SK-N-SH (cell line): ENCODE measurements around the gene HEXD. TPM values are rescaled to one million over a fixed set of nuclear protein-coding genes. Genes with fewer than 3 reads are reported as not detected.

Experiments used
- CTCF ChIA-PET: fragments of 300-600, 350-600 bp; formaldehyde crosslinking; extraction: SDS; loops from one replicate; lab custom pipeline; 2021; lab: Yijun Ruan, JAX
- POLR2A ChIA-PET: fragments of 350-600 bp; sonication (Branson Sonifier 250); formaldehyde crosslinking; extraction: SDS; loops from one replicate; lab custom pipeline; 2020; ENCODE audit warnings: antibody characterized with exemption, inconsistent platforms; lab: Yijun Ruan, JAX
- DNase-seq: peaks from one replicate; pipeline ENCODE4 v3.0.0; 2012
- H2AFZ ChIP-seq: fragments of 200-600 bp; sonication (generic); 2 replicates; pipeline ENCODE4 v1.8.1; 2016; ENCODE audit warnings: antibody characterized with exemption, mild to moderate bottlenecking, low read depth
- H3F3A ChIP-seq: fragments of 200-600 bp; sonication (generic); replicated peaks from 2 replicates; pipeline ENCODE3; 2016; ENCODE audit warnings: antibody characterized with exemption, mild to moderate bottlenecking; ENCODE audit not compliant: insufficient read depth
- H3K27ac ChIP-seq, 2 experiments: fragments of 200-500 bp in 1 of 2; fragments of 200-600 bp in 1 of 2; sonication (Bioruptor generic) in 1 of 2; sonication (generic), shearing (Covaris generic) in 1 of 2; 2 replicates each; pipeline versions ENCODE4 v1.5.1 to v1.6.1; 2014 to 2016; ENCODE audit warnings: low read depth in 2 of 2, inconsistent platforms in 1 of 2, low read length in 1 of 2, mild to moderate bottlenecking in 1 of 2, mixed read lengths in 1 of 2
- H3K27me3 ChIP-seq: fragments of 200-600 bp; sonication (generic), shearing (Covaris generic); 2 replicates; pipeline ENCODE4 v1.6.1; 2016; ENCODE audit warnings: mixed run types; ENCODE audit not compliant: insufficient read depth
- H3K36me3 ChIP-seq, 2 experiments: fragments of 200-500 bp in 1 of 2; fragments of 200-600 bp in 1 of 2; sonication (Bioruptor generic) in 1 of 2; sonication (generic) in 1 of 2; replicated peaks in 1 of 2; 2 replicates each; pipeline versions ENCODE3 to v1.5.1; 2014 to 2016; ENCODE audit warnings: low read length in 1 of 2, mild to moderate bottlenecking in 1 of 2; ENCODE audit not compliant: insufficient read depth in 2 of 2, control insufficient read depth in 1 of 2
- H3K4me1 ChIP-seq, 2 experiments: fragments of 200-500 bp in 1 of 2; fragments of 200-600 bp in 1 of 2; sonication (Bioruptor generic) in 1 of 2; sonication (generic), shearing (Covaris generic) in 1 of 2; 2 replicates each; pipeline versions ENCODE4 v1.5.1 to v1.6.1; 2014 to 2016; ENCODE audit warnings: low read depth in 1 of 2, low read length in 1 of 2, mixed run types in 1 of 2; ENCODE audit not compliant: insufficient read depth in 2 of 2, control insufficient read depth in 1 of 2
- H3K4me2 ChIP-seq: fragments of 200-600 bp; sonication (generic), shearing (Covaris generic); 2 replicates; pipeline ENCODE4 v1.6.1; 2017; ENCODE audit warnings: mixed run types
- H3K4me3 ChIP-seq, 2 experiments: fragments of 200-500 bp in 1 of 2; fragments of 200-600 bp in 1 of 2; sonication (Bioruptor generic) in 1 of 2; sonication (generic), shearing (Covaris generic) in 1 of 2; 2 replicates each; pipeline versions ENCODE4 v1.5.1 to v1.8.1; 2014 to 2016; ENCODE audit warnings: low read depth in 2 of 2, inconsistent platforms in 1 of 2, low read length in 1 of 2, mild to moderate bottlenecking in 1 of 2, mixed read lengths in 1 of 2, moderate library complexity in 1 of 2
- H3K79me2 ChIP-seq: fragments of 200-600 bp; sonication (generic); 2 replicates; pipeline ENCODE4 v1.8.1; 2017; ENCODE audit warnings: mild to moderate bottlenecking; ENCODE audit not compliant: insufficient read depth
- H3K9ac ChIP-seq: fragments of 200-600 bp; sonication (generic); 2 replicates; pipeline ENCODE4 v1.6.1; 2017; ENCODE audit warnings: mixed run types
- H3K9me2 ChIP-seq: fragments of 200-600 bp; sonication (generic); 2 replicates; pipeline ENCODE4 v1.6.1; 2017; ENCODE audit warnings: mixed run types
- H3K9me3 ChIP-seq: fragments of 200-600 bp; sonication (generic); 2 replicates; pipeline ENCODE4 v1.6.1; 2017; ENCODE audit warnings: mixed run types, mild to moderate bottlenecking, moderate library complexity
- H4K20me1 ChIP-seq: fragments of 200-600 bp; sonication (generic); 2 replicates; pipeline ENCODE4 v1.6.1; 2017; ENCODE audit warnings: mild to moderate bottlenecking, mixed run types; ENCODE audit not compliant: insufficient read depth
- ELF1 ChIP-seq: IDR thresholded peaks from 2 replicates; pipeline ENCODE4 v1.4.0; 2012
- EZH2phosphoT487 ChIP-seq: fragments of 200-600 bp; sonication (generic); IDR thresholded peaks from 2 replicates; pipeline ENCODE4 v1.6.1; 2017; ENCODE audit warnings: low read depth, mixed run types, mild to moderate bottlenecking, antibody characterized with exemption, moderate library complexity, borderline replicate concordance
- FOXM1 ChIP-seq: IDR thresholded peaks from 2 replicates; pipeline ENCODE4 v1.4.0; 2012; ENCODE audit warnings: low read depth, mild to moderate bottlenecking
- NFIC ChIP-seq: IDR thresholded peaks from 2 replicates; pipeline ENCODE4 v1.4.0; 2012; ENCODE audit warnings: borderline replicate concordance
- POLR2AphosphoS5 ChIP-seq: IDR thresholded peaks from 2 replicates; pipeline ENCODE4 v1.6.1; 2012; ENCODE audit warnings: low read depth, low read length
- TEAD4 ChIP-seq: IDR thresholded peaks from 2 replicates; pipeline ENCODE4 v1.4.0; 2012; ENCODE audit warnings: mild to moderate bottlenecking, borderline replicate concordance; ENCODE audit not compliant: insufficient read depth
- WGBS: methylation state at CpG from one replicate; pipeline ENCODE4 v1.1.6; 2017; ENCODE audit warnings: low lambda C conversion rate; 5-methylcytosine and 5-hydroxymethylcytosine counted together
- polyA plus RNA-seq, 3 experiments: library from polyadenylated mRNA; depleted of rRNA; stranded (reverse); fragments of >200 nt; gene quantifications; 2 replicates each; pipeline ENCODE4 v1.2.3, GENCODE V29; 2012
- TF ChIP-seq, protein P1 (sequence below): IDR thresholded peaks from 2 replicates; pipeline ENCODE4 v1.4.0; 2012; ENCODE audit warnings: low read depth, borderline replicate concordance
- TF ChIP-seq, protein P2 (sequence below): IDR thresholded peaks from 2 replicates; pipeline ENCODE4 v1.4.0; 2012; ENCODE audit warnings: low read depth
- TF ChIP-seq, protein P3 (sequence below): fragments of 200-600 bp; sonication (generic); IDR thresholded peaks from 2 replicates; pipeline ENCODE4 v1.6.1; 2017; ENCODE audit warnings: antibody characterized with exemption, mild to moderate bottlenecking, moderate library complexity
- TF ChIP-seq, protein P4 (sequence below): IDR thresholded peaks from 2 replicates; pipeline ENCODE4 v1.4.0; 2012; ENCODE audit warnings: low read depth, borderline replicate concordance
- TF ChIP-seq, protein P5 (sequence below): IDR thresholded peaks from 2 replicates; pipeline ENCODE4 v1.6.1; 2012; ENCODE audit warnings: mild to moderate bottlenecking, low read depth, low read length, moderate library complexity

Gene HEXD
- polyA plus RNA-seq, 1 of the 3 experiments (the other 2 are of a cell fraction) = 38.8 TPM

DNA sequence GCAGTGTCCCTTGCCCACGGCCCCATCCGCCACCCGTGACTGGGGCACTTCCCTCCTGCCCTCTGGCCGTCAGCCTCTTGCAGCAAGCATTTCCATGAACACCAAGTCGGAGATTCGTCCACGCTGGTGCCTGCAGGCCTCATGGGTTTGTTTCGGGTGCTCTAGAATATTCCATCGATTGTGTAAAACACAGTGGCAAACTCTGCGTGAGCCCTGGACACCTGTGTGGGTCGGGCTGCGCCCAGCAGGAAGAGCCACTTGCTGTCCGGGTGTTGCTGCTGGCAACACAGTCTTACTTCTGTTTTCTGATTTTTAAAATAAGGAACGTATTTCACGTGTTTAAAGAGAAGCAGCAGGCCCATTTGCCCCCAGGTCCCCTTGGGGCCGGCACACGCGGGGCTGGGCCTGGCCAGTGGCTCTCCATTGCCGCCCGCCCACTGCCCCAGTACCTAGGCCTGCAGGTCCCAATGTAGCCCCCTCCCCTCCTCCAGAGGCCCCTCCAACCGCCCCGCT is 22.4 kb downstream of the HEXD start (continued):
- TF ChIP-seq, protein P1, sequence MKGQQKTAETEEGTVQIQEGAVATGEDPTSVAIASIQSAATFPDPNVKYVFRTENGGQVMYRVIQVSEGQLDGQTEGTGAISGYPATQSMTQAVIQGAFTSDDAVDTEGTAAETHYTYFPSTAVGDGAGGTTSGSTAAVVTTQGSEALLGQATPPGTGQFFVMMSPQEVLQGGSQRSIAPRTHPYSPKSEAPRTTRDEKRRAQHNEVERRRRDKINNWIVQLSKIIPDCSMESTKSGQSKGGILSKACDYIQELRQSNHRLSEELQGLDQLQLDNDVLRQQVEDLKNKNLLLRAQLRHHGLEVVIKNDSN = no peak
- TF ChIP-seq, protein P2, sequence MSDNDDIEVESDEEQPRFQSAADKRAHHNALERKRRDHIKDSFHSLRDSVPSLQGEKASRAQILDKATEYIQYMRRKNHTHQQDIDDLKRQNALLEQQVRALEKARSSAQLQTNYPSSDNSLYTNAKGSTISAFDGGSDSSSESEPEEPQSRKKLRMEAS = no peak

DNA sequence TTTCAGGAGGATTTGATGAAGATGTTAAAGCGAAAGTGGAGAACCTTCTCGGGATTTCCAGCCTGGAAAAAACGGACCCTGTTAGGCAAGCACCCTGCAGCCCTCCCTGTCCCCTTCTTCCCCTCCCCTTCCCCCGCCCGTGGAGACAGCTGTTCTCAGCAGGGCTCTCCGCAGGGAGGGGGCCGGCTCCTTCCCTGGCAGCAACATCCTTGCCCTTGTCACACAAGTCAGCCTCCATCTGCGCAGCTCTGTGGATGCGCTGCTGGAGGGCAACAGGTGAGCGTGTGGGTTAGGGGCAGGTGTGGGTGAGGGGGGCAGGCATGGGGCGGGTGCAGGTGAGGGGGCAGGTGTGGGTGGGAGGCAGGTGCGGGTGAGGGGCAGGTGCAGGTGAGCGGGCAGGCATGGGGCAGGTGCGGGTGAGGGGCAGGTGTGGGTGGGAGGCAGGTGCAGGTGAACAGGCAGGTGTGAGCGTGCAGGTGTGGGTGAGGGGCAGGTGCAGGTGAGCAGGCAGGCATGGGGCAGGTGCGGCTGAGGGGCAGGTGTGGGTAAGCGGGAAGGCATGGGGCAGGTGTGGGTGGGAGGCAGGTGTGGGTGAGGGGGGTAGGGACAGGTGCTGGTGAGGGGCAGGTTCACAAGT is 23.0 kb downstream of the HEXD start:
- no peak overlapping the region for H2AFZ ChIP-seq
- peaks cover 13% of the 10 kb centered on the region; the same call in 1 of the 2 replicates for H4K20me1 ChIP-seq
- 78% methylated on average over 15 of the region's 17 CpGs for WGBS
- CTCF ChIA-PET = interaction anchor here (1.6 kb wide), 1 partner anchor 88 kb away, joined by 3 read pairs; no protein-coding TSS in a partner anchor
- no peak for DNase-seq
- H3K27me3 ChIP-seq = no peaks in the 10 kb centered on the region
- no peak overlapping the region for H3K9ac ChIP-seq
- H3K9me3 ChIP-seq = no peaks in the 10 kb centered on the region
- H3K4me2 ChIP-seq = no peak overlapping the region
- H3K4me3 ChIP-seq = no peak overlapping the region
- TF ChIP-seq, protein P3, sequence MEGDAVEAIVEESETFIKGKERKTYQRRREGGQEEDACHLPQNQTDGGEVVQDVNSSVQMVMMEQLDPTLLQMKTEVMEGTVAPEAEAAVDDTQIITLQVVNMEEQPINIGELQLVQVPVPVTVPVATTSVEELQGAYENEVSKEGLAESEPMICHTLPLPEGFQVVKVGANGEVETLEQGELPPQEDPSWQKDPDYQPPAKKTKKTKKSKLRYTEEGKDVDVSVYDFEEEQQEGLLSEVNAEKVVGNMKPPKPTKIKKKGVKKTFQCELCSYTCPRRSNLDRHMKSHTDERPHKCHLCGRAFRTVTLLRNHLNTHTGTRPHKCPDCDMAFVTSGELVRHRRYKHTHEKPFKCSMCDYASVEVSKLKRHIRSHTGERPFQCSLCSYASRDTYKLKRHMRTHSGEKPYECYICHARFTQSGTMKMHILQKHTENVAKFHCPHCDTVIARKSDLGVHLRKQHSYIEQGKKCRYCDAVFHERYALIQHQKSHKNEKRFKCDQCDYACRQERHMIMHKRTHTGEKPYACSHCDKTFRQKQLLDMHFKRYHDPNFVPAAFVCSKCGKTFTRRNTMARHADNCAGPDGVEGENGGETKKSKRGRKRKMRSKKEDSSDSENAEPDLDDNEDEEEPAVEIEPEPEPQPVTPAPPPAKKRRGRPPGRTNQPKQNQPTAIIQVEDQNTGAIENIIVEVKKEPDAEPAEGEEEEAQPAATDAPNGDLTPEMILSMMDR = no peak
- TF ChIP-seq, protein P4, sequence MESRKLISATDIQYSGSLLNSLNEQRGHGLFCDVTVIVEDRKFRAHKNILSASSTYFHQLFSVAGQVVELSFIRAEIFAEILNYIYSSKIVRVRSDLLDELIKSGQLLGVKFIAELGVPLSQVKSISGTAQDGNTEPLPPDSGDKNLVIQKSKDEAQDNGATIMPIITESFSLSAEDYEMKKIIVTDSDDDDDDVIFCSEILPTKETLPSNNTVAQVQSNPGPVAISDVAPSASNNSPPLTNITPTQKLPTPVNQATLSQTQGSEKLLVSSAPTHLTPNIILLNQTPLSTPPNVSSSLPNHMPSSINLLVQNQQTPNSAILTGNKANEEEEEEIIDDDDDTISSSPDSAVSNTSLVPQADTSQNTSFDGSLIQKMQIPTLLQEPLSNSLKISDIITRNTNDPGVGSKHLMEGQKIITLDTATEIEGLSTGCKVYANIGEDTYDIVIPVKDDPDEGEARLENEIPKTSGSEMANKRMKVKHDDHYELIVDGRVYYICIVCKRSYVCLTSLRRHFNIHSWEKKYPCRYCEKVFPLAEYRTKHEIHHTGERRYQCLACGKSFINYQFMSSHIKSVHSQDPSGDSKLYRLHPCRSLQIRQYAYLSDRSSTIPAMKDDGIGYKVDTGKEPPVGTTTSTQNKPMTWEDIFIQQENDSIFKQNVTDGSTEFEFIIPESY = no peak
- TF ChIP-seq TEAD4 (no peak), ELF1 (no peak), NFIC (no peak), FOXM1 (no peak), EZH2phosphoT487 (no peak), POLR2AphosphoS5 (0 out of 2 replicates have a peak, but pooled peaks have one; percentile 7)
- TF ChIP-seq, protein P5, sequence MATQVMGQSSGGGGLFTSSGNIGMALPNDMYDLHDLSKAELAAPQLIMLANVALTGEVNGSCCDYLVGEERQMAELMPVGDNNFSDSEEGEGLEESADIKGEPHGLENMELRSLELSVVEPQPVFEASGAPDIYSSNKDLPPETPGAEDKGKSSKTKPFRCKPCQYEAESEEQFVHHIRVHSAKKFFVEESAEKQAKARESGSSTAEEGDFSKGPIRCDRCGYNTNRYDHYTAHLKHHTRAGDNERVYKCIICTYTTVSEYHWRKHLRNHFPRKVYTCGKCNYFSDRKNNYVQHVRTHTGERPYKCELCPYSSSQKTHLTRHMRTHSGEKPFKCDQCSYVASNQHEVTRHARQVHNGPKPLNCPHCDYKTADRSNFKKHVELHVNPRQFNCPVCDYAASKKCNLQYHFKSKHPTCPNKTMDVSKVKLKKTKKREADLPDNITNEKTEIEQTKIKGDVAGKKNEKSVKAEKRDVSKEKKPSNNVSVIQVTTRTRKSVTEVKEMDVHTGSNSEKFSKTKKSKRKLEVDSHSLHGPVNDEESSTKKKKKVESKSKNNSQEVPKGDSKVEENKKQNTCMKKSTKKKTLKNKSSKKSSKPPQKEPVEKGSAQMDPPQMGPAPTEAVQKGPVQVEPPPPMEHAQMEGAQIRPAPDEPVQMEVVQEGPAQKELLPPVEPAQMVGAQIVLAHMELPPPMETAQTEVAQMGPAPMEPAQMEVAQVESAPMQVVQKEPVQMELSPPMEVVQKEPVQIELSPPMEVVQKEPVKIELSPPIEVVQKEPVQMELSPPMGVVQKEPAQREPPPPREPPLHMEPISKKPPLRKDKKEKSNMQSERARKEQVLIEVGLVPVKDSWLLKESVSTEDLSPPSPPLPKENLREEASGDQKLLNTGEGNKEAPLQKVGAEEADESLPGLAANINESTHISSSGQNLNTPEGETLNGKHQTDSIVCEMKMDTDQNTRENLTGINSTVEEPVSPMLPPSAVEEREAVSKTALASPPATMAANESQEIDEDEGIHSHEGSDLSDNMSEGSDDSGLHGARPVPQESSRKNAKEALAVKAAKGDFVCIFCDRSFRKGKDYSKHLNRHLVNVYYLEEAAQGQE = no peak
- H3K9me2 ChIP-seq = no peaks in the 10 kb centered on the region
- no peak overlapping the region for H3K27ac ChIP-seq
- peaks cover 0 to 16% of the 10 kb centered on the region in 2 experiments; a peak in 1 of 4 replicates for H3K4me1 ChIP-seq
- POLR2A ChIA-PET = no interaction called here
- H3K36me3 ChIP-seq = peaks cover 7 to 54% of the 10 kb centered on the region in 2 experiments
- H3K79me2 ChIP-seq = peaks cover 12% of the 10 kb centered on the region; the same call in 1 of the 2 replicates
- H3F3A ChIP-seq = peaks cover 12% of the 10 kb centered on the region
